ENCODE results near the gene ANO8.

The ANO8 gene

DNA sequence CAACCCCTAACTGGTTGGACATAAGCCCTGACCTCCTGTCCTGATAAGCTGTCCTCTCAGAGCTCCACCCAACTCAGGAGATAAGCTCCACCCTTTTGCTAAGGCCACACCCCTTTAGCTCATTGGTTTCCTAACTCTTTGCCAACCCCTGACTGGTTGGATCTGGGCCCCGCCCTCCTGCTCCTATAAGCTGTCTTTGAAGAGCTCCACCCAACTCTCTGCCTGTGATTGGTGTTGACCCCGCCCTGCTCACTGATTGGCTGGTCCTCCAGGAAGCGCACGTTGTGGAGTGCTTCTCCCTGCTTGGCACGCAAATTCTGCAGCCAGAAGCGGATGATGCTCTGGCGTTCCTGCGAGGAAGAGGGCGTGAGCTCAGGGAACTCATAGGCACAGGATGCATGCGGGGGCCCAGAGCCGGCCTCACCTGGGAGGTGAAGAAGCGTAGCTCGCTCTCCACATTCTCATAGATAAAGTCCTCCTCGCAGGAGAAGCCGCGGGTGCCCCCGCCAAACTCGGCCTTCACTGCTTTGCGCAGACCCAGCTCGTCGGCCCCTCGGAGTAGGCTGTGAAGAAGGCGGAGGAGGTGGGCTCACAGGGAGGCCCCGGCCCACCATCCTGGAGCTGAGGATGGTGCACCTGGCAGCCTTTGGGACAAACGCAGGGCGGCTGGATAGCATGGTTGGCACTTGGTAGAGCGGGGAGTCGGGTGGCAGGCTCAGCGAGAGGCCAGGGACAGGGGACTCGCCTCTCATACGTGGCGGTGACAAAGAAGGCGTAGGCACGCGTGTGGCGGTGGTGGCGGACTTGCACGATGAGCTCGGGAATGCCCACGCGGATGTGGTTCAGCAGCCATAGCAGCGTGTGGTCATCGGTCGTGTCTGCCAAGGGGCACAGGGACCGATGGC lies 1.7 kb downstream of the ANO8 start:
- Histone ChIP-seq H3K4me1 (ENCODE audit: control insufficient read depth, insufficient read depth, low read length) (peaks cover 10% of the 10 kb centered on the region), H3K27me3 (replicated peaks; ENCODE audit: control insufficient read depth, insufficient read depth, low read length) (no peaks in the 10 kb centered on the region), H3K9ac (ENCODE audit: low read length) (no peak overlapping the region), H3K36me3 (ENCODE audit: control insufficient read depth, insufficient read depth, low read length, severe bottlenecking) (no peaks in the 10 kb centered on the region), H3K4me3 (ENCODE audit: low read length) (no peak overlapping the region), H3K9me3 (ENCODE audit: control insufficient read depth, low read length) (no peaks in the 10 kb centered on the region)
- peak; percentile 39 for DNase-seq (ENCODE audit: low read depth)

GRCh38 chr19:17332360-17332676 lies 2.3 kb downstream of the ANO8 start:
- H3K9me3 ChIP-seq (ENCODE audit: control insufficient read depth, low read length): no peaks in the 10 kb centered on the region
- H3K9ac ChIP-seq (ENCODE audit: low read length): no peak overlapping the region
- no peak for DNase-seq (ENCODE audit: low read depth)
- H3K4me1 ChIP-seq (ENCODE audit: control insufficient read depth, insufficient read depth, low read length): peaks cover 6% of the 10 kb centered on the region
- no peaks in the 10 kb centered on the region for H3K36me3 ChIP-seq (ENCODE audit: control insufficient read depth, insufficient read depth, low read length, severe bottlenecking)
- no peak overlapping the region for H3K4me3 ChIP-seq (ENCODE audit: low read length)
- H3K27me3 ChIP-seq (replicated peaks; ENCODE audit: control insufficient read depth, insufficient read depth, low read length): no peaks in the 10 kb centered on the region

DNA sequence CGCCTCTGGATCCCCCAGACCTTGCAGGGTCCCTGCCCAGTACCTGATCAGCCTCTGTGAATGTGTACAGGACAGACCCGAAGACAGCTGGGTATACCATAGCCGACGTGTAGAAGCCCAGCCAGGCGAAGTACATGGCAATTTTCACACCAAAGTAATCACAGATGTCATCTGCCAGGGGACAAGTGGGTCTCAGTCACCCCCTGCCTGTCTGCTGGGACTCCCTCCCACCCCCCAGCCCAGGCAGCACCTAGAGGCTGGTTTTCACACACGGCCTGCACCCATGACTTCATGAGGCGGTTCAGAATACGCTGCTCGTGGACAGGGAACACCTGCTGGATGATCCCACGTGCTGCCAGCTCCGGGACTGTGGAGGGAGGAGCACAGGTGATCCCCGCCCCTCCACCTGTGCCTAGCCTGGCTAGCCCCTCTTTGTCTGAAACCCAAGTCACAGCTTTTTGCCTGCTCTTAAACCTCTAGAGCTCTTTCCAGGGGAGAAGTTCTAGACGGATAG lies 3.6 kb downstream of the ANO8 start:
- H3K9me3 ChIP-seq (ENCODE audit: control insufficient read depth, low read length): no peaks in the 10 kb centered on the region
- H3K9ac ChIP-seq (ENCODE audit: low read length): no peak overlapping the region
- no peaks in the 10 kb centered on the region for H3K27me3 ChIP-seq (replicated peaks; ENCODE audit: control insufficient read depth, insufficient read depth, low read length)
- no peak overlapping the region for H3K4me3 ChIP-seq (ENCODE audit: low read length)
- peaks cover 16% of the 10 kb centered on the region for H3K4me1 ChIP-seq (ENCODE audit: control insufficient read depth, insufficient read depth, low read length)
- DNase-seq (ENCODE audit: low read depth): no peak
- H3K36me3 ChIP-seq (ENCODE audit: control insufficient read depth, insufficient read depth, low read length, severe bottlenecking): no peaks in the 10 kb centered on the region

GRCh38 chr19:17330262-17331044 lies 4.2 kb downstream of the ANO8 start:
- no peaks in the 10 kb centered on the region for H3K36me3 ChIP-seq (ENCODE audit: control insufficient read depth, insufficient read depth, low read length, severe bottlenecking)
- DNase-seq (ENCODE audit: low read depth): no peak

GRCh38 chr19:17329366-17330261 lies 5.0 kb downstream of the ANO8 start:
- peaks cover 21% of the 10 kb centered on the region for H3K4me1 ChIP-seq (ENCODE audit: control insufficient read depth, insufficient read depth, low read length)
- no peak overlapping the region for H3K4me3 ChIP-seq (ENCODE audit: low read length)
- no peak overlapping the region for H3K9ac ChIP-seq (ENCODE audit: low read length)
- H3K9me3 ChIP-seq (ENCODE audit: control insufficient read depth, low read length): no peaks in the 10 kb centered on the region
- DNase-seq (ENCODE audit: low read depth): no peak
- H3K27me3 ChIP-seq (replicated peaks; ENCODE audit: control insufficient read depth, insufficient read depth, low read length): no peaks in the 10 kb centered on the region
- H3K36me3 ChIP-seq (ENCODE audit: control insufficient read depth, insufficient read depth, low read length, severe bottlenecking): no peaks in the 10 kb centered on the region

More at GRCh38 chr19:17330262-17331044, 4.2 kb downstream of the ANO8 start:
- H3K27me3 ChIP-seq (replicated peaks; ENCODE audit: control insufficient read depth, insufficient read depth, low read length): no peaks in the 10 kb centered on the region
- no peak overlapping the region for H3K9ac ChIP-seq (ENCODE audit: low read length)
- H3K4me3 ChIP-seq (ENCODE audit: low read length): no peak overlapping the region
- no peaks in the 10 kb centered on the region for H3K9me3 ChIP-seq (ENCODE audit: control insufficient read depth, low read length)
- H3K4me1 ChIP-seq (ENCODE audit: control insufficient read depth, insufficient read depth, low read length): peaks cover 22% of the 10 kb centered on the region

GRCh38 chr19:17328517-17329365 lies 5.9 kb downstream of the ANO8 start:
- no peaks in the 10 kb centered on the region for H3K9me3 ChIP-seq (ENCODE audit: control insufficient read depth, low read length)
- no peaks in the 10 kb centered on the region for H3K27me3 ChIP-seq (replicated peaks; ENCODE audit: control insufficient read depth, insufficient read depth, low read length)
- H3K4me3 ChIP-seq (ENCODE audit: low read length): no peak overlapping the region
- peaks cover 21% of the 10 kb centered on the region for H3K4me1 ChIP-seq (ENCODE audit: control insufficient read depth, insufficient read depth, low read length)
- DNase-seq (ENCODE audit: low read depth): no peak
- no peaks in the 10 kb centered on the region for H3K36me3 ChIP-seq (ENCODE audit: control insufficient read depth, insufficient read depth, low read length, severe bottlenecking)
- no peak overlapping the region for H3K9ac ChIP-seq (ENCODE audit: low read length)

DNA sequence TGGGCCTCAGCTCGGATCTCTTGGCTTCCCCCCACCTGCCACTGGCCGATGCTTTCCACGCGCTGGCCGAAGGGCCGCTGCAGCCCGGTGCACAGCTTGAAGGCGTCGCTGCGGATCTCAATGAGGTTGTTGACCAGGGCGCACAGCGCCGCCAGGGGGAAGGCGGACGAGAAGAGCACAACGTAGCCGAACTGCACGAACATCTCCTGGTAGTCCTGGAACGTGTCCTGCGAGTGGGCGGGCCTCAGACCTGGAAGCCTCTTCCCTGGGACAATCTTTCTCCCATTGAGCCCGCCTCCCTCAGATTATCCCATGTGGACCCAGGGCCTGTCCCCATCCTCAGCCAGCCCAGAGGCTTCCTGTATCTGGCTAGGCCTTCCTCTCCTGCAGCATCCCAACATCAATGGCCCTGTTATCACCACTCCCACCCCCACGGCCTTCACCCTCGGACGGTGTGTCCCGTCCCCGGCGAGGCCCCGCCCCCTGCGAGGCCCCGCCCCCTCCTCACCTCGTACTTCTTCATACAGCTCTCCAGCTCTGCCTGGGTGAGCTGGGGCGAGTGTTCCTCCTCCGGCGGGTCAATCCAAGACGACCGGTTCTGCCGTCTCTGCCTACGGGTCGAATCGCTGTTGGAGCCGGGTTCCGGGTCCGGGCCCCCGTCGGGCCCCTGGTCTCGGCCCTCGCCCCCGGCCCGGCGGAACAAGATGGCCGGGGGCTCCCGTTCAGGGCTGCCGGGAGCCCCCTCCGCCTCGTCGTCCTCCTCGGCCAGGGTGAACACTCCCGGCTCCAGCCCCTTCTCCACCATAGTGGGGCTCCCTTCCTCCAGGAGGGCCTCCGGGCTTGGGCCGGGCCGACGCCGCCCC lies 6.8 kb downstream of the ANO8 start:
- H3K27me3 ChIP-seq (replicated peaks; ENCODE audit: control insufficient read depth, insufficient read depth, low read length): no peaks in the 10 kb centered on the region
- no peaks in the 10 kb centered on the region for H3K36me3 ChIP-seq (ENCODE audit: control insufficient read depth, insufficient read depth, low read length, severe bottlenecking)
- no peak overlapping the region for H3K4me3 ChIP-seq (ENCODE audit: low read length)
- H3K4me1 ChIP-seq (ENCODE audit: control insufficient read depth, insufficient read depth, low read length): peaks cover 25% of the 10 kb centered on the region
- DNase-seq (ENCODE audit: low read depth): peak; percentile 20
- H3K9me3 ChIP-seq (ENCODE audit: control insufficient read depth, low read length): no peaks in the 10 kb centered on the region
- no peak overlapping the region for H3K9ac ChIP-seq (ENCODE audit: low read length)

DNA sequence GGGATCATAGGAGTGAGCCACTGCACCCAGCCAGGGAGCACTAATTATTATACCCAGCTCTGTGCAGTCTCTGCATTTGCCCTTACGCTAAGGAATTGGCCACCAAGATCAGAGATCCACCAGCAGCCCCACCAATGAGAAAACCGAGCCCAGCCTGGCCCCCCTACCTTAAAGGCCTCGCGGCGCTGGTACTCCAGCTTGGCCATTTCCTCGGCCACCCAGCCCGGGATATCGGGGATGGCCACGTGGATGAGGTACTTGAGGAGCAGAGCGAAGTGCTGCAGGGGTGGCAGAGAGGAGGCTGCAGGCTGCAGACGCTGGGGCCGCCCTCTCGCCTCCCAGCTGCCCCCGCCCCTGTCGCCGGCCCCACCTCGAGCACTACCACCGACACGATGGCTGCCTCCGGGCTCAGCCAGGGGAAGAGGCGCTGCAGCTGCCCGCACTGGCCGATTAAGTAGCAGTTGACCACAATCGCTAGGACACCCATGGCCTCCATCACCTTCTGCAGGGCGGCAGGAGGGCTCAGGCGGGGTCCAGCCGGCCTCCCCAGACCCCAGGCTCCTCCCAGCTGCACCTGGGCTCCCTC lies 7.5 kb downstream of the ANO8 start:
- H3K36me3 ChIP-seq (ENCODE audit: control insufficient read depth, insufficient read depth, low read length, severe bottlenecking): peaks cover 3% of the 10 kb centered on the region

GRCh38 chr19:17326595-17326966 lies 8.1 kb downstream of the ANO8 start:
- peak overlapping the region; percentile 15 for H3K9ac ChIP-seq (ENCODE audit: low read length)
- H3K27me3 ChIP-seq (replicated peaks; ENCODE audit: control insufficient read depth, insufficient read depth, low read length): no peaks in the 10 kb centered on the region
- no peaks in the 10 kb centered on the region for H3K9me3 ChIP-seq (ENCODE audit: control insufficient read depth, low read length)
- DNase-seq (ENCODE audit: low read depth): no peak
- H3K4me1 ChIP-seq (ENCODE audit: control insufficient read depth, insufficient read depth, low read length): peaks cover 37% of the 10 kb centered on the region
- H3K4me3 ChIP-seq (ENCODE audit: low read length): peak overlapping the region; percentile 4
- peaks cover 8% of the 10 kb centered on the region for H3K36me3 ChIP-seq (ENCODE audit: control insufficient read depth, insufficient read depth, low read length, severe bottlenecking)

More for the DNA sequence above, 7.5 kb downstream of the ANO8 start:
- Histone ChIP-seq H3K9ac (ENCODE audit: low read length) (no peak overlapping the region), H3K4me1 (ENCODE audit: control insufficient read depth, insufficient read depth, low read length) (peaks cover 32% of the 10 kb centered on the region), H3K27me3 (replicated peaks; ENCODE audit: control insufficient read depth, insufficient read depth, low read length) (no peaks in the 10 kb centered on the region), H3K9me3 (ENCODE audit: control insufficient read depth, low read length) (no peaks in the 10 kb centered on the region), H3K4me3 (ENCODE audit: low read length) (no peak overlapping the region)
- no peak for DNase-seq (ENCODE audit: low read depth)
